ENCODE data around the gene LMAN1L.

LMAN1L gene

GRCh38 chr15:74863239-74864056 lies 50.8 kb downstream of the LMAN1L start:
- no peak for DNase-seq

DNA sequence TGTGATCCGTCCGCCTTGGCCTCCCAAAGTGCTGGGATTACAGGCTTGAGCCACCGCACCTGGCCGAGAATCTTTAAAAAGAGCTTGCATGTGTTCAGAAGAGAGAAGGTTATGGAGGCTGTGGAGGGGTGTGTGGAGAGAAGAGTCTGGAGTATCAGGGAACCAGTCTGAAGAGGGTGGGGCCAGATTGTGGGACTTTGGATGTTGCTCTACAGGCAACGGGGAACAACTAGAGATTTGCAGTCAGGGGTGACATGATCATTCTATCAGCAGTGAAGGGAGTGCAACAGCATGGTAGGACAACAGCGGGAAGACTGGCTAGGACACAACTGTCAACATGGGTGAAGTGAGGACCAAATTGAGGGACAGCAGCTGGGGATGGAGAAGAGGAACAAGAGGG lies 51.7 kb downstream of the LMAN1L start:
- DNase-seq, result no peak

DNA sequence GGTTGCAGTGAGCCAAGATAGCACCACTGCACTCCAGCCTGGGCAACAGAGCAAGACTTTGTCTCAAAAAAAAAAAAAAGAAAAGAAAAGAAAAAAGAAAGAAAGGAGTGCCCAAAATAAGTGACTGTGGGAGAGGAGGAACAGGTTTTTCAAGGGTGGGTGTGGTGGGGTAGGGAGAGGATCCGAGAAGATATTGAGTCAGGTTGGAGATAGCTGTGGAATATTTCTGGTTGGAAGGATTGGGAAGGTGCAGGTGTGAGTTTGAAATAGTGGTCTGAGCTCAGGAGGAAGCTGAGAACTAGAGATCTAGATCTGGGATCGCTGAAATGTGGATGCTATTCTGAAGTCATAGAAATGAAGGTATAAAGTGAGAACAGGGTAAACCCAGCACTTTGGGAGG lies 52.7 kb downstream of the LMAN1L start:
- DNase-seq, result no peak

DNA sequence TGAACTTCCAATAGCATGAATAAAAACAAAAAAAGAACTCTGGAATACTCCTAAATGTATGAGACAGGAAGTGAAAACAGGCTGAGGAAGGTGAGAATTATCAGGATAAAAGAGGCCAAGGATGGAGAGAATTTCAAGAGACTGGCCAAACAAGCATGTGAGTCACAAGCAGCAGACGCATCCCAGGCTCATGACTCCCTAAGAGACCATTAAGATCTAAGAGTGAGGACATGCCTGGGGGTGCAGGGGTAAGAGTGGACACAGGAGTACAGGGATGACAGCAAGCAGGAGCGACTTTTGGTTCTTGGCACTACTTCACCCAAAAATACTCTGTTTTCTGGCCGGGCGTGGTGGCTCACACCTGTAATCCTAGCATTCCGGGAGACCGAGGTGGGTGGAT lies 53.5 kb downstream of the LMAN1L start:
- no peak for DNase-seq

DNA sequence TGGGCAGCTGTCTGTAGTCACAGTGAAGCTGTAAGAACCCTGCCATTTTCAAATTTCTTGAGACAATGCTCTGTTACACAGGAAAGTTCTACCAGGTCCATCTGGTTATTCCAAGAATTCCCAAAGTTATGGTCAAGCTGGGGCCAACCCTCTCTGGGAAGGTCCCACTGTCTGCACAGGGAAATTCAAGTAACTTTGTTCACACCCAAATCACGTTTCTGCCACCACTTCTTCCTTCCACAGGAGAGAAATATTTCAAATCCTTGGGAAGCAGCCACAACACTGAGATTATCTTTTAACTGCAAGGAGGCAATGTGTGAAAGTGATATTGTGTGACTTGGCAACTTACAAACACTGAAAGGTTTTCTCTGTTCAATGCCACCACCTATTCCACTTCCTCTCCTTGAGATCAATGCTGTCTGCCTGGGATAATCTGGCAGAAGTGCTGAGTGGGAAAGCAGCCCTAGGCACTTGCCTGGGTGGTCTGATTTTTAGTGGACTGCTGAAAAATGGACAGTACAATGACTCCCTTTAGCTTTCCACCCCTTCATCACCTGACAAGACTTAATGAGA lies 54.9 kb downstream of the LMAN1L start:
- no peak for DNase-seq

GRCh38 chr15:74868059-74868458 lies 55.4 kb downstream of the LMAN1L start:
- DNase-seq, result no peak

- no peak for DNase-seq
Observed at GRCh38 chr15:74869372-74869725, 56.7 kb downstream of the LMAN1L start.

- DNase-seq, result no peak
Observed at GRCh38 chr15:74869726-74870407, 57.2 kb downstream of the LMAN1L start.

DNA sequence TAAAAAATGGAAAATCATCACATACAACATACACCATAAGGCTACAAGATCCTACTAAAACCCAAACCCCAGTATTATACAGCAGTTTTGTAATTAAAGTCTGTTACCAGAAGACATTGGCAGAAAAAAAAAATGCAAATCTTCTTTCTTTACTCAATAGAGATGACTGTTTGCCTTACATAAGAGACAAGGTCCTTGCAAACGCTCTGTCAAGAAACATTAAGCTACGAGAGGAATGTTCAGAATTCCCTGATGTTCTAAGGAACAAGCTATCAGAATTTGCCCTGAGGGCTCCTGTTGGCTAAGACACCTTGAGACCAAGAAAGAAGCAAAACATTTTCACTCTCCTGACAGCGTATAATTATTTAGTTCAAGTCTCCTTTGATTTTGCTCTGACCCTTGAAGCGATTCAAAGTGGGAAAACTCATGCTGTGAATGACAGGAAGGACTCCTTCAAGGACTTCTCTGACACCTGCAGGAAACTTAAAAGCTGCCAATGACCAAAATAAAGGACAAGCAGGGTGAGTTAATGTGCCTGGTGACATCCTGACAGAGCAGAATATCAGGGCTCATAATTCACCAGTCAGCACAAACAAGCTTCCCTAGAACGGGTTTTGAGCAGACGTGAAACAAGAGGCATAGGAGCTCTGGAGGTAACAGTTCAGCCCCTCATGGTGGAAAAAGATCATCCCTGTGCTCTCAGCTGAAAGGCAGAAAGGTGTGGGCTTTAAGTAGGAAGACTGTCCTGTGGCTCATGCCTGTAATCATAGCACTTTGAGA lies 58.0 kb downstream of the LMAN1L start:
- DNase-seq, result no peak

GRCh38 chr15:74872702-74873035 lies 60.0 kb downstream of the LMAN1L start:
- no peak for DNase-seq

DNA sequence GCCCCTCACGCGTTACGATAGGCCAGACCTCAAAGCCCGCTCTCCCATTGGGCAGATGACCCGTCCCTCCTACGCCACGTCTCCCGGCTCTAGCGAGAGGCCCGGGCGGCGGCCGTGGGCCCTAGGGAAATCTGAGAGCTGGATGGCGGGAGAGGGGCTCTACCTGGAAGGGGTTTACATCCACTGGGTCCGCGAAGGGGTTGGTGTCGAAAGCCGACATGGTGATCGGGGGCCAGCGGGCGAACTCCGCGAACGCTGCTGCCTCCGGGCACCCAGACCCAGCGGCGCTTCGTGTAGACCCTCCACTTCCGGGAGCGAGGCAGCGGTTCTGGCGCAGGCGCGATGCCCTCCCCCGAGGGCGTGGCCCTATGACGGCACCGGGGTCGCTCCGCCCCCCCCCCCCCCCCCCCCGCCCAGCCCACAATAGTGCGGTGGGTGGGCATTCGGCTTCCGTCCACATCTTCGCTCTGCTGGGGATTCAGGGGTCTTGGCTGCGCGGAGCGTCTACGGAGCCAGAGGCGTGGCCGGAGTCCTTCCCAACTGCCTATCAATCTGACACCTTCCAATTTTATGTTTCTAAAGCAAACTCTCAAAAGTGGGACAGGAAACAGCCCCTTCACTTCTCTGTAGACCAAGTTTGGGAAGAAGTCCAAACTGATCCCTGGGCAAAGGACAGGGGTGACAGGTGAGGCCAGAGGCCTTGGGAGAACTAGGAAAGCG lies 60.6 kb downstream of the LMAN1L start, which contains the start of gene SCAMP2:
TSS of gene SCAMP2 (minus strand) at position 330 of the 720 bp plus-strand sequence. CDS start at position 220, 110 bp downstream.
- DNase-seq, result peak; percentile 79

DNA sequence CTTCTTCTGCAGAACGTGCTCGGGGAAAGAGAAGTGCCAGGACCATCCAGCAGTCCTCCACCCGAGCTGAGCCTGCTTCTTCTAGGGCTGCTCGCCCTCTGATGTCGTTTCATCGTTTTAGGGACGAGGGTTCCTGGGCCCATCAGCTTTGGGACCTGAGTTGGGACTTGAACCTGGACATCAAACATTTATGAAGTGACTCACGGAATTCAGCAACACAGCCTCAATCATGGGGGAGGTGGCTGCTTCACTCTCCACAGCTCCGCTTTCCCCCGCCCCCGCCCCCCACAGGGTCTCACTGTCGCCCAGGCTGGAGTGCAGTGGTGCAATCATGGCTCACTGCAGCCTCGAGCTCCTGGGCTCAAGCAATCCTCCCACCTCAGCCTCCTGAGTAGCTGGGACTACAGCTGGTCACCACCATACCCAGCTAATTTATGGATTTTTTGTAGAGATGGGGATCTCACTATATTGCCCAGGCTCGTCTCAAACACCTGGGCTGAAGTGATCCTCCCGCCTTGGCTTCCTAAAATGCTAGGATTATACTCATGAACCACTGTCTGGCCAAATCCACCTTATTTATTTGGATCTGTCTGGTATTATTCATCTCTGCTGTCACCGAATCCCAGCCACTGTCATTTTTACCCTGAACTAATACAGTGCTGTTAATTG lies 61.3 kb downstream of the LMAN1L start:
- DNase-seq, result no peak

Data from activated gamma-delta T cell (primary cell).